Amniotic epithelial cell (primary cell): Measurements from ENCODE around the gene ARPC1B.
"Not testable (repeated sequence)": the region's sequence is repeated elsewhere in the genome, so short reads cannot be mapped to it uniquely, and the experiment has no call there.

Source experiments
- DNase-seq: peaks from one replicate; pipeline ENCODE4 v3.0.0-alpha.2; 2010; ENCODE audit warnings: low read depth

The ARPC1B gene

GRCh38 chr7:99409806-99410205 lies 35.3 kb downstream of the ARPC1B start:
- DNase-seq: no peak

GRCh38 chr7:99410635-99411034 lies 36.1 kb downstream of the ARPC1B start:
- DNase-seq: no peak

DNA sequence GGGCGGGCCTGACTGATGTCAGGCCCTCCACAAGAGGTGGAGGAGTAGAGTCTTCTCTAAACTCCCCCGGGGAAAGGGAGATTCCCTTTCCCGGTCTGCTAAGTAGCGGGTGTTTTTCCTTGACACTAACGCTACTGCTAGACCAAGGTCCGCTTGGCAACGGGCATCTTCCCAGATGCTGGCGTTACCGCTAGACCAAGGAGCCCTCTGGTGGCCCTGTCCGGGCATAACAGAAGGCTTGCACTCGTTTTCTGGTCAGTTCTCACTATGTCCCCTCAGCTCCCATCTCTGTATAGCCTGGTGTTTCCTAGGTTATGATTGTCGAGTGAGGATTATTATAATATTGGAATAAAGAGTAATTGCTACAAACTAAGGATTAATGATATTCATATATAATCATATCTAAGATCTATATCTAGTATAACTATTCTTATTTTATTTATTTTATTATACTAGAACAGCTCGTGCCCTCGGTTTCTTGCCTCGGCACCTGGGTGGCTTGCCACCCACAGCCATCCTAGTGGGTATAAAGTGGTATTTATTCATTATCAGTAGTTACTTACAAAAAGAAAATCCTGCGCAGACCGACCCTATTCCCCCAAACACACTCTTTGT lies 41.1 kb downstream of the ARPC1B start:
- DNase-seq: peak; percentile 70

- no peak for DNase-seq
Observed at GRCh38 chr7:99418260-99418659, 43.7 kb downstream of the ARPC1B start.

- no peak for DNase-seq
Observed at GRCh38 chr7:99419323-99420021, 44.9 kb downstream of the ARPC1B start.

DNA sequence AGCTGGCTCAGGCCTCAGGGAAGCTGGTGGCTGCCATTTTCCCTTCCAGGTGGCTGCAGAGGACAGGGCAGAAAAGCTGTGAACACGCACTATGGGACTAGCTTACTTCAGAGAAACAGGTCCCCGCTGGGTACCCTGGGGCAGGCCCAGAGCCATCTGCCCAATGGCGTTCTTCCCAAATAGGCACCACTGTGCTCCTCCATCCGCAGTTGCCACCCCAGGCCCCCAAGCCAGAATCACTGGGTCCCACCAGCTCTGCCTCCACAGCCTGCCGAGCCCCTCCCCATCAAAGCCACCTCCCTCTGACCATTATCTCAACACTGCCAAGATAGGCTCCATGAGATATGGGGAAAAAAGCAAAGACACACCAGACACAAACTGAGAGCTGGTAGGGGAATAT lies 45.7 kb downstream of the ARPC1B start:
- no peak for DNase-seq

- no peak for DNase-seq
Observed at GRCh38 chr7:99420986-99421385, 46.5 kb downstream of the ARPC1B start.

DNA sequence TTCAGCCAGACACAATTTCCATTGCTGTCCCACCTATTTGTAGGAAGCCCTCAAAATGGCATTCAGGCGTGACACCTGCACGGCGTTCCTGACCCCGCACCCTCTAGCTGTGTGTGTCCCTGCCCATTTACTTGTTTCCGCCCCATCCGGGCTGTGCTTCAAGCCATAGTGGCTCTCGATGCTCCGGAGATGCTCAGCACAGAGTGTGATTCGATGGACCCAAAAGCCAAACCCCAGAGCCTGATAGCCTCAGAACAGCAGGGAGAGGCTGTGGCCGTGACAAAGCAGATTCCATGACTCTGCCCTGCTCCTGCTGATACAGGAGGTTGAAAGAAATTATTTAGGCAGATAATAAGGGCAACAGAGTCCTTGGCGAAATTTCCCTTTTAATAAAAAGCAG lies 47.7 kb downstream of the ARPC1B start:
- no peak for DNase-seq

DNA sequence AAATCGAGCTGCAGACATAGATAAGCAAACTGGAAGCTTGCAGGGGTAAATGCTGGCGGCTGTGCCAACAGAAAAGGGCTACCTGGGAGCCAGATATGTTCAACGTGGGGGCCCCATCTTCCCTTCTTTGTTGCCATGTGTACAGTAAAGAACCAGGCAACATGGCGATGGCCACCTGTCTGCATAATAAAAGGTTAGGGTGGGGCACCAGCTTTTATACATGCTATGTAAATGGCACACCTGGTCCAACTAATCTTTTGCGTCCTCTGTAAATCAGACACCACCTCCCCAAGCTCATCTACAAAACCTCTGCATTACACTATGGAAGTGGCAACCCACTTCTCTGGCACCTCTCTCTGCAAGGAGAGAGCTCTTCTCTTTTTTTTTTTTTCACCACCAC lies 48.1 kb downstream of the ARPC1B start:
- DNase-seq: no peak

DNA sequence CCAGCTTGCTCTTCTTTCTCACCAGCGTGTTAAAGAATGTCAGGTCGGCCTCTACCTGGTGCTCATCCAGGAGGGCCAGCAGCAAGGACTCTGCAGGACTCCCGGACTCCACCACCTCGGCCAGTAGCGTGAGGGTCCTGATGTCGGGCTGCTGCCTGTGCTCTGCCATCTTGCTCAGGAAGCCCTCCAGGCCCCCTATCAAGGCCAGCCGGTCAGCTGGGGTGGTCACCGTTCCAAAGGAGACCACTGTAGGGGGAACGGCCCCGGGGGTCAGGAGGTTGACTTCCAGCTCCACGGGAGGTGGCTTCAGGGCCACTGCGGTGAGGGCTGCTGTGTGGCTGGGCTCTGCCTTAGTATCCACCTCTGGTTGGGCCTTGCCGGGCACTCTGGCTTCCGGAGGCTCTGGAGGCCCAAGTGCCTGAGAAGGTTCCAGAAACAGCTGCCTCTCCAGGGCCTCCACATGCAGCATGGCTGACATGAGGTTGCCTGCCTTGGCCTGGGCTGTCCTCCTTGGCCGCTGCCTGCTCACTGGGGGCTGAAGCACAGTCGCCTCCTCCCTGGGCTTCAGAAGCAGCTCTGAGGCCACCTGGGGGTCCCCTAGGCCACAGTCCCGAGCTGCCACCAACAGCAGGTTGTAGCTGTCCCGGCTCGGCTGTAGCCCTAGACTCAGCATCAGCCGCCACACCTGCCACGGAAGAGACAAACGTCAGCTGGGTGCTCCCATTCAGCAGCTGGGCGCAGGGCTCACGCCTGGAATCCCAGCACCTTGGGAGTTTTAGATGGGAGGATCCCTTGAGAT lies 50.6 kb downstream of the ARPC1B start:
- DNase-seq: no peak

DNA sequence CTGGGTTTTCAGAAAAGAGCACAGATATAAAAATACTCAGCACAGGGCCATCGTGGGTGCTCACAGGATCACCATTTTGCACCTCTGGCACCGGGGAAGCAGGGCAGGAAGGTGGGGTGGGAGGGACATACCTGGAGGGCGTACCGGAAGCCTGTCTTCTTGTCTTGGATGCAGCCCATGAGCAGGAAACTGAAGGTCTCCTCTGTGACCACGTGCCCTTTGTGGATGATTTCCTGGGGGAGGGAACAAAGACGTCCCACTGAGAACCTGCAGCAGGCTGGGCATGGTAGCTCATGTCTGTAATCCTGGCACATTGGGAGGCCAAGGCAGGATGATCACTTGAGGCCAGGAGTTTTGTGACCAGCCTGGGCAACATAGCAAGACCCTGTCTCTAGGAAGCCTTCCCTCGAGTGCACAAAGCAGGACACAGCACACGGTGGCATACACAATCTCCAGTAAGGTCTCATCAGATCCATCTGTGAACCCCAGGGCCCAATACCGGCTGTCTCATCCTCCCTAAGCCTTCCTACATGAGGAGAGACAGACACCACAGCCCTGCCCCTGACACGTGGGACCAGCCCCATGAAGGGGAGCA lies 54.5 kb downstream of the ARPC1B start:
- DNase-seq: no peak

GRCh38 chr7:99429756-99430155 lies 55.2 kb downstream of the ARPC1B start:
- DNase-seq: no peak

DNA sequence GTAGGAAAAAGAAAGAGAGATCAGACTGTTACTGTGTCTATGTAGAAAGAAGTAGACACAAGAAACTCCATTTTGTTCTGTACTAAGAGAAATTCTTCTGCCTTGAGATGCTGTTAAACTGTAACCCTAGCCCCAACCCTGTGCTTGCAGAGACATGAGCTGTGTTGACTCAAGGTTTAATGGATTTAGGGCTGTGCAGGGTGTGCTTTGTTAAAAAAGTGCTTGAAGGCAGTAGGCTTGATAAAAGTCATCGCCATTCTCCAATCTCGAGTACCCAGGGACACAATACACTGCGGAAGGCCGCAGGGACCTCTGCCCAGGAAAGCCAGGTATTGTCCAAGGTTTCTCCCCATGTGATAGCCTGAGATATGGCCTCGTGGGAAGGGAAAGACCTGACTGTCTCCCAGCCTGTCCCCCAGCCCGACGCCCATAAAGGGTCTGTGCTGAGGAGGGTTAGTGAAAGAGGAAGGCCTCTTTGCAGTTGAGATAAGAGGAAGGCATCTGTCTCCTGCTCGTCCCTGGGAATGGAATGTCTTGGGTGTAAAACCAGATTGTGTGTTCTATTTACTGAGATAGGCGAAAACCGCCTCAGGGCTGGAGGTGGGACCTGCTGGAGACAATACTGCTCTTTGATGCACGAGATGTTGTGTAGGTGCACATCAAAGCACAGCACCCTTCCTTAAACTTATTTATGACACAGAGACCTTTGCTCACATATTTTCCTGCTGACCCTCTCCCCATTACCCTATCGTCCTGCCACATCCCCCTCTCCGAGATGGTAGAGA lies 57.4 kb downstream of the ARPC1B start:
- DNase-seq: not testable (repeated sequence)

DNA sequence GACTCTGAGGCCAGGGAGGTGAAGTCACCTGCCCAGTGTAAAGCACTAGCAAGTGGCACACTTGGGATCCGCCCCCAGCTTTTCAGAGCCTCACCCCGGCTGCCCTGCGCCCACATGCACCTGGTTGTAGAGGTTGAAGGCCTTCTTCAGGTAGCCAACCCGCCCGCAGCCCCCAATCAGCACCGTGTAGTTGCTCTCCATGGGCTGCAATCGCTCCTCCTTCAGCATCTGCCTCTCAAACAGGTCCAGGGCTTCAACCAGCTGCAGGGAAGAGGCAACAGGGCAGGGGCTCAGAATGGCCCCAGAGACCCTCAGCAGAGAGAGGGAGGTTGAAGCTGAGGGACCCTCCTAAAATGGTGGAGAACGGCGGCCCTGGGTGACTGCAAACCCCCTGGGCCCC lies 58.6 kb downstream of the ARPC1B start:
- DNase-seq: no peak

DNA sequence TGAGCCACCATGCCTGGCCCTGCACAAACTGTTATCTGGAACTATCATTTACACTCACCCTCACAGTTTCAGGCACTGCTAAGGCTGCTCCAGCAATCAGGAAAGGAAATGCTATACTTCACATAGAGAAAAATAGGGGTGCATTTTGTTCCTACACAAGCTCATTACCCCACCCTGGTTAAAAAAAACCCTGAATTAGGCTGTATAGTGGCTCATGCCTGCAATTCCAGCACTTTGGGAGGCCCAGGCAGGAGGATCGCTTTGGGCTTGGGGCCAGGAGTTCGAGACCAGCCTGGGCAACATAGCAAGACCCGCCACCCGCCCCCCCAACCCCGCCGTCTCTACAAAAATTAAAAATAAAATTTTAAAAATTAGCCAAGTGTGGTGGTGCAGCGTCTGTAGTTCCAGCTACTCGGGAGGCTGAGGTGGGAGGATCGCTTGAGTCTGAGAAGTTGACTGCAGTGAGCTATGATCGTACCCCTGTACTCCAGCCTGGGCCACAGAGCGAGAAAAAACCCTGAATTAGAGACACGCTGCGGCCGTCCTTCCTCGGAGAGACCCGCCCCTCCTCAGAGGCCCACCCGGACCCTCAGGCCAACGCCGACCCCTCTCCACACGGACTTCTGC lies 63.5 kb downstream of the ARPC1B start:
- peak; percentile 6 for DNase-seq

DNA sequence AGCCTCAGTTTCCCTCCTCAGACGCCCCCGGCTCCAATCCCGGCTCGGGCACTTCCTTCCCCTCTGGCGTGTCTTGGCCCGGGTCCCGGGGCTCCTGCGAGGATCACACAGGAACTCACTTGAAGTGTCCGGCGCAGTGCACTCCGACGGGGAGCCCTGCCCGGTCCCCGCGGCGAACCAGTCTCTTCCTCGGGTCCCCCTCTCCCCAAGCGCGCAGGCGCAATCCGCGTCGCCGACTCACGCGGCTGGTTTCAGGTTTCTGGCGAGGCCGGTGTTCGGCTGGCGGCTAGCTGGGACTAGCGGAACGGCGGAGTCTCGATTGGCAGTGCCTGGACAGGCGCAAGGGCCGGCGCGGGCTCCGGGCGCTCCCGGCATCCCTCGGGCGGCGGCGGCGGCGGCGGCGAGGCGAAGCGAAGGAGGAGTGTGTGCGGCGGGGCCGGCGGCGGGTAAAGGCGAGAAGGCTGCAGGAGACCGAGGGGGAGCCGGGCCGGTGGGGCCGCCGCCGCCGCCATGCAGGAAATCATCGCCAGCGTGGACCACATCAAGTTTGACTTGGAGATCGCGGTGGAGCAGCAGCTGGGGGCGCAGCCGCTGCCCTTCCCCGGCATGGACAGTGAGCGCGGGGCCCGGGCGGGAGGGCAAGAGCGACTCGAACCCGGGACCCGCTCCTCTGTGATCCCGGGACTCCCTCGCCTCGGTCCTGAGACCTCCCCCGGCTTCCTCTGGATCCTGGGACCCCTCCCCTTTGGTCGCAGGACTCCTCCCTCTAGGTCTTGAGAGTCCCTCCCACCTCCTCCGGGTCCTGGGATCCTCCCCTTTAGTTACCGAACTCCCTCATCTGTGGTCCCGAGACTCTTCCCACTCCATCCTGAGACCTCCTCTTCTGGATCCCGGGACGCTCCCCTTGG lies 64.3 kb downstream of the ARPC1B start, which contains the start of the genes CPSF4 and PTCD1:
Gene CPSF4, plus strand, starts transcription at position 371 of the 908 bp plus-strand sequence. Its CDS starts 140 bp downstream, at position 511.
Gene PTCD1, minus strand, starts transcription at position 226 of the 908 bp plus-strand sequence. CDS start 3,556 bp downstream, outside the sequence.
- DNase-seq: peak; percentile 91

DNA sequence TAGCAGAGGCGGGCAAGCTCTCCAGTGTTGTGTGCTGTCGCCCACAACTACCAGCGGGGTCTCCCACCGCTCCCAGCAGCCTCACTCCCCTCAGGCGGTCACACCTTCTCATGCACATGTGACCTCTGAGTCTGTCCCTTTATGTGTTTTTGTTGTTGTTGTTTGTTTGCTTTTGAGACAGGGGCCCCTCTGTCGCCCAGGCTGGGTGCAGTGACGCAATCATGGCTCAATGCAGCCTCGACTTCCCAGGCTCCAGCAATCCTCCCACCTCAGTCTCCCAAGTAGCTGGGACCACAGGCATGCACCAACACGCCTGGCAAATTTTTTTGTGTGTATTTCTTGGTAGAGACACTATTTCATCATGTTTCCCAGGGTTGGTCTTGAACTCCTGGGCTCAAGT lies 65.7 kb downstream of the ARPC1B start:
- peak; percentile 62 for DNase-seq
